SH-SY5Y (cell line): ENCODE results near the gene SURF6.

ENCODE experiments used
- GATA2 ChIP-seq: IDR thresholded peaks from 2 replicates; pipeline ENCODE4 v1.6.1; 2011; ENCODE audit warnings: mild to moderate bottlenecking, low read depth, low read length
- GATA3 ChIP-seq: IDR thresholded peaks from 2 replicates; pipeline ENCODE4 v1.6.1; 2011; ENCODE audit warnings: low read depth, mild to moderate bottlenecking, low read length, moderate library complexity

SURF6 gene

GRCh38 chr9:133331641-133332380 is 4.2 kb downstream of the SURF6 start:
- no peak for TF ChIP-seq GATA2
- no peak for TF ChIP-seq GATA3

GRCh38 chr9:133331221-133331620 is 4.8 kb downstream of the SURF6 start:
- TF ChIP-seq GATA3 (no peak), GATA2 (no peak)

GRCh38 chr9:133327834-133328484 is 8.0 kb downstream of the SURF6 start:
- TF ChIP-seq GATA3, result no peak
- no peak for TF ChIP-seq GATA2

GRCh38 chr9:133323991-133324703 is 11.8 kb downstream of the SURF6 start:
- no peak for TF ChIP-seq GATA2

- no peak for TF ChIP-seq GATA2
- TF ChIP-seq GATA3, result no peak
Measured at GRCh38 chr9:133323211-133323610, 12.8 kb downstream of the SURF6 start.

GRCh38 chr9:133322701-133323100 is 13.3 kb downstream of the SURF6 start:
- TF ChIP-seq GATA3 (no peak), GATA2 (no peak)

- TF ChIP-seq GATA3, result no peak
Measured at GRCh38 chr9:133321411-133321935, 14.5 kb downstream of the SURF6 start.

GRCh38 chr9:133320421-133320881 is 15.5 kb downstream of the SURF6 start:
- TF ChIP-seq GATA3 (no peak), GATA2 (no peak)

GRCh38 chr9:133315997-133316396 is 20.0 kb downstream of the SURF6 start:
- no peak for TF ChIP-seq GATA2
- no peak for TF ChIP-seq GATA3

GRCh38 chr9:133309608-133310007 is 26.4 kb downstream of the SURF6 start:
- TF ChIP-seq GATA3, result no peak
- no peak for TF ChIP-seq GATA2

GRCh38 chr9:133307301-133307700 is 28.7 kb downstream of the SURF6 start:
- TF ChIP-seq GATA3 (no peak), GATA2 (no peak)

- TF ChIP-seq GATA3, result no peak
Measured at GRCh38 chr9:133306242-133307204, 29.5 kb downstream of the SURF6 start.

GRCh38 chr9:133305731-133306130 is 30.3 kb downstream of the SURF6 start:
- no peak for TF ChIP-seq GATA2
- no peak for TF ChIP-seq GATA3
